Ishikawa (cell line): ENCODE data around the gene HOXA3.

ENCODE experiments used
- CEBPB ChIP-seq: IDR thresholded peaks from 2 replicates; pipeline ENCODE4 v1.6.1; 2012
- CREB1 ChIP-seq: IDR thresholded peaks from 2 replicates; pipeline ENCODE4 v1.6.1; 2012; ENCODE audit warnings: low read depth
- EGR1 ChIP-seq: IDR thresholded peaks from 2 replicates; pipeline ENCODE4 v1.6.1; 2012
- EP300 ChIP-seq: IDR thresholded peaks from 2 replicates; pipeline ENCODE4 v1.6.1; 2012; ENCODE audit warnings: borderline replicate concordance
- FOXM1 ChIP-seq: IDR thresholded peaks from 2 replicates; pipeline ENCODE4 v1.6.1; 2012; ENCODE audit warnings: low read depth, borderline replicate concordance
- NFIC ChIP-seq: IDR thresholded peaks from 2 replicates; pipeline ENCODE4 v1.6.1; 2012
- RAD21 ChIP-seq: IDR thresholded peaks from 2 replicates; pipeline ENCODE4 v1.6.1; 2012; ENCODE audit warnings: low read depth
- TAF1 ChIP-seq: IDR thresholded peaks from 2 replicates; pipeline ENCODE4 v1.6.1; 2012; ENCODE audit warnings: low read depth, mild to moderate bottlenecking
- TCF12 ChIP-seq: IDR thresholded peaks from 2 replicates; pipeline ENCODE4 v1.6.1; 2012; ENCODE audit warnings: low read depth
- TEAD4 ChIP-seq: IDR thresholded peaks from 2 replicates; pipeline ENCODE4 v1.6.1; 2012
- YY1 ChIP-seq: IDR thresholded peaks from 2 replicates; pipeline ENCODE4 v1.6.1; 2012; ENCODE audit warnings: low read depth
- ZBTB7A ChIP-seq: IDR thresholded peaks from 2 replicates; pipeline ENCODE4 v1.6.1; 2012; ENCODE audit warnings: low read depth
- TF ChIP-seq, protein P1 (sequence below): IDR thresholded peaks from 2 replicates; pipeline ENCODE4 v1.6.1; 2012; ENCODE audit warnings: low read depth, mild to moderate bottlenecking
- TF ChIP-seq, protein P2 (sequence below): IDR thresholded peaks from 2 replicates; pipeline ENCODE4 v1.6.1; 2012
- TF ChIP-seq, protein P3 (sequence below): IDR thresholded peaks from 2 replicates; pipeline ENCODE4 v1.6.1; 2012

The HOXA3 gene

DNA sequence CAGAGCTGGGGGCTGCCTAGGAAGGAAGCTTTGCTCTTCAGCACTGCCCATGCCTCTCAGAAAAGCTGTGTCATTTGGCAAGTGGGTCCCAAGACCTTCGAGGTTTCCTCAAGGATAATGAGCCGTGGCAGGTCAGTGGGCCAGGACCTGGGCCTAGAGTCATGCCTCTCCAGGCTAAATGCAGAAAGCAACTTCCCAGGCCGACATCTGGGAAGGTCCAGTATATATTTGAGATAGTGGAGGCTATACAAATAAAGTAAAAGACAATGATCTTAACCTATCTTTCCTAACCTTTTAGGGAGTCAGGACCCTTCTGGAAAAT lies 24.1 kb upstream of the HOXA3 start:
- no peak for TF ChIP-seq TCF12
- no peak for TF ChIP-seq TAF1
- TF ChIP-seq CEBPB: no peak
- TF ChIP-seq FOXM1: no peak
- no peak for TF ChIP-seq RAD21

DNA sequence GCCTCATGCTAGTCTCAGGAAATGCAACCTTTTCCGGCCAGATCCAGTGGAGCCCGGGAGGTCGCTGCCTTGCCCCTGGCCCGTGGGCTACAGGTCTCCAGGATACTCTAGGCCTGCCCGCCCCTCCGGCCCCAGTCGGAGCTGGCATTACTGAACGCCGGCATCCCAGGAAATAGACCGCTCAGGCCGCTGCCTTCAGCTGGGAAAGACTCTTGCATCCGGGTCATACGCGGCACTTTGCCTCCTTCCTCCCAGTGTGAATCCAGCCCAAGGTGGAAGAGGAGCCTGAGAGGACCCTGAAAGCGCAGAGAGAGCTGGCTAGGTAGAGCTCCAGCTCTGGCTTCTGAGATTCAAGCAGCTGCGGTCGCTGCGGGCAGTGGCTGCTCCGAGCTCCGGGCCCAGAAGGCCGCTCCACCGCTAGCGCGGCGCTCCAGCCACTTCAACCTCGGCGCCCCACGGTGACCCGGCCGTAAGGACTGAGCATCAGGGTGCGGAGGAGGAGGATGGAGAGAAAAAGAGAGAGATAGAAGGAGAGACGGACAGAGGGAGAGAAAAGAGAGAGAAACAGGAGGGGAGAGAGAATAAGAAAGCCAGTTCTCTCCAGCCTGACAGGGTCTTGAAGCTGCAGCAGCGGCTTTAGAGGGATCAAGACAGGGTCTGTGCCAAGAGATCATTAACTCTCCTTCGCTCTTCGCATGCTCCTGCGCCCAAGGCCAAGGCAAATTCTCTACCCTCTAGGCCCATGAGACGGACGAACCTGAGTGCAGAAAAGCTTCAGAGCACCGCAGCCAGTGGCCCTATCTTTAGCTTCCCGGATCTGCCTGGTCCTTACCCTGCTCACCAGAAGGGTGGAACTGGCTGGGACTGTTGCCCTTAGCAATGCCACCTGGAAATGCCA lies 23.5 kb upstream of the HOXA3 start:
- TF ChIP-seq EGR1 (no peak), CREB1 (no peak), ZBTB7A (no peak), YY1 (no peak), TAF1 (no peak), FOXM1 (no peak), RAD21 (no peak), TCF12 (no peak), TEAD4 (no peak), CEBPB (no peak), NFIC (no peak), EP300 (no peak)
- TF ChIP-seq, protein P1, sequence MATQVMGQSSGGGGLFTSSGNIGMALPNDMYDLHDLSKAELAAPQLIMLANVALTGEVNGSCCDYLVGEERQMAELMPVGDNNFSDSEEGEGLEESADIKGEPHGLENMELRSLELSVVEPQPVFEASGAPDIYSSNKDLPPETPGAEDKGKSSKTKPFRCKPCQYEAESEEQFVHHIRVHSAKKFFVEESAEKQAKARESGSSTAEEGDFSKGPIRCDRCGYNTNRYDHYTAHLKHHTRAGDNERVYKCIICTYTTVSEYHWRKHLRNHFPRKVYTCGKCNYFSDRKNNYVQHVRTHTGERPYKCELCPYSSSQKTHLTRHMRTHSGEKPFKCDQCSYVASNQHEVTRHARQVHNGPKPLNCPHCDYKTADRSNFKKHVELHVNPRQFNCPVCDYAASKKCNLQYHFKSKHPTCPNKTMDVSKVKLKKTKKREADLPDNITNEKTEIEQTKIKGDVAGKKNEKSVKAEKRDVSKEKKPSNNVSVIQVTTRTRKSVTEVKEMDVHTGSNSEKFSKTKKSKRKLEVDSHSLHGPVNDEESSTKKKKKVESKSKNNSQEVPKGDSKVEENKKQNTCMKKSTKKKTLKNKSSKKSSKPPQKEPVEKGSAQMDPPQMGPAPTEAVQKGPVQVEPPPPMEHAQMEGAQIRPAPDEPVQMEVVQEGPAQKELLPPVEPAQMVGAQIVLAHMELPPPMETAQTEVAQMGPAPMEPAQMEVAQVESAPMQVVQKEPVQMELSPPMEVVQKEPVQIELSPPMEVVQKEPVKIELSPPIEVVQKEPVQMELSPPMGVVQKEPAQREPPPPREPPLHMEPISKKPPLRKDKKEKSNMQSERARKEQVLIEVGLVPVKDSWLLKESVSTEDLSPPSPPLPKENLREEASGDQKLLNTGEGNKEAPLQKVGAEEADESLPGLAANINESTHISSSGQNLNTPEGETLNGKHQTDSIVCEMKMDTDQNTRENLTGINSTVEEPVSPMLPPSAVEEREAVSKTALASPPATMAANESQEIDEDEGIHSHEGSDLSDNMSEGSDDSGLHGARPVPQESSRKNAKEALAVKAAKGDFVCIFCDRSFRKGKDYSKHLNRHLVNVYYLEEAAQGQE: no peak
- TF ChIP-seq, protein P2, sequence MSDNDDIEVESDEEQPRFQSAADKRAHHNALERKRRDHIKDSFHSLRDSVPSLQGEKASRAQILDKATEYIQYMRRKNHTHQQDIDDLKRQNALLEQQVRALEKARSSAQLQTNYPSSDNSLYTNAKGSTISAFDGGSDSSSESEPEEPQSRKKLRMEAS: no peak
- TF ChIP-seq, protein P3, sequence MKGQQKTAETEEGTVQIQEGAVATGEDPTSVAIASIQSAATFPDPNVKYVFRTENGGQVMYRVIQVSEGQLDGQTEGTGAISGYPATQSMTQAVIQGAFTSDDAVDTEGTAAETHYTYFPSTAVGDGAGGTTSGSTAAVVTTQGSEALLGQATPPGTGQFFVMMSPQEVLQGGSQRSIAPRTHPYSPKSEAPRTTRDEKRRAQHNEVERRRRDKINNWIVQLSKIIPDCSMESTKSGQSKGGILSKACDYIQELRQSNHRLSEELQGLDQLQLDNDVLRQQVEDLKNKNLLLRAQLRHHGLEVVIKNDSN: no peak

DNA sequence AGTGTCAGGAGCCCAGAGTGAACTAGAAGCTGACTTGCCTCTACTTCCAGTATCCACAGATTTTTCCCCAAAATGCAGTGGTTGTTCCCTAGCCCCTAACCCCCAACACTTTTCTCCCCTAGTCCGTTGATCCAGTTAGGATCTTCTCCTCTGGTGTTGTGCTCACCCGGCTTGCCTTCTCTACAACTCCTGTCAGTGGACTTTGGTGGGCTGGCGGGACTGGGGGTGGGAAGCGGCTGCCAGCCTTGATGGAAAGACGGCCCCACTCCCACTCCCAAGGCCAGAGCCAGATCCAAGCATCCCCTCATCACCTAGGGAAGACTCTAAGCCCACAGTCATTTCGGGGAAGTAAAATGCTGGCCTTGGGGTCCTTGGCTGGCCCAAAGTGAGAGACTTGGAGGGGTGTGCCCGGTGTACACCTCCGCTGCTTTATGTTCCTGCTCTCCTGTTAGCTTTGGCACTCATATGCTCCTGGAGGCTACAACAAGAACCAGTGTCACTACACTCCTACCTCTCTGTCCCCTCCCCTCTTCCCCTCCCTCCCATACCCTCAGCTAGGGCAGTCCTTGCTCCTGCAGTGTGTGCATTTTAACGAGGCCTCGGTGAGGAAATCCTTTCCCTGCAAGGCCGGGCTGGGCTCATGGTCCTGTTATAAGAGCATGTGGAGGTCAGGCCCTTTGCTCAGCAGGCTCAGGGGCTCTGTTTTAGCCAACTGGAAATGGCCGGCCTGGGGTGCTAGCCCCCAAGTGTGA lies 22.7 kb upstream of the HOXA3 start:
- TF ChIP-seq, protein P3: no peak
- TF ChIP-seq TAF1 (no peak), RAD21 (no peak), TCF12 (no peak)

DNA sequence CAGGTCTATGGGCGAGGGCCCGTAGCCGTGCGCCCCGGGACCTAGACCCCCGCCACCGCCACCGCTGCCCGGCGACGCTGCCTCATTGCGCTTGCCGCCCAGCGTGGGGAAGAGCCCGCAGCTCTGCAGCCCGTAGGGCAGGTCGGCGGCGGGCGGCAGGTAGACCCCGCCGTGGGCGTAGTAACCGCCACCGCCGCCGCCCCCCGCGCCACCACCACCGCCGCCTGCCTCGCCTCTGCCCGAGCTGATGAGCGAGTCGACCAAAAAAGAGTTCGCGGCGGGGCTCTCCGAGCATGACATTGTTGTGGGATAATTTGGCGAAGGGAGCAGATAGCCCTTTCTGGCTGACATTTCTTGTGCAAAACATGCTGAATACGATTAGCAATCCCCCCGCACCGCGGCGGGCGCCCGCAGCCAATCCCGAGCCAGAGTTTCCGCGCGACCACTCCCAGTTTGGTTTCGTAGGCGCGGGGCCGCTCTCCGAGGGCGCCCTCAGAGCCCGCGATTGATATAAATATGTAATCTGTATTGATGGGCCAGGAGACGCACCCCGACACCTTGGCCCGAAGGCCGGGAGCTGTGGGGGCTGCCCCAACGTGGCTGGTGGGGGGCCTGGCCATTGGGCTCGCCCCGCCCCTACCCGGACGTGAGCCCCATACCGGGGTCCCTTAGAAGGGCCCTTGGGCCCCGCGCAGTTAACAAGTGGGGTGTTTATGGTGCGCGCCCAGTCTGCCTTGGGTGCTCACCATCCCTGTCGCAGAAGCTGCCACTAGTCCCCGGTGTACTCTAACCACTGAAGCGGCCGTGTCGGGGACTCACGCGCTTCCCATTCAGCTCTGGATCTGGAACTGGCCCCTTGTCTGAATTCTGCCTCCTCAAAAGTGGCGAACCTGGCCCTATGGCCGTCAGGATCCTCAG lies 21.8 kb upstream of the HOXA3 start, which contains the start of gene HOXA10:
Gene HOXA10, minus strand, starts transcription at position 365 of the 918 bp plus-strand sequence. Its CDS starts 14 bp downstream, at position 351.
- TF ChIP-seq EGR1 (no peak), ZBTB7A (peak; percentile 13; the same call in 1 of the 2 replicates), YY1 (no peak)
- TF ChIP-seq, protein P3: no peak

DNA sequence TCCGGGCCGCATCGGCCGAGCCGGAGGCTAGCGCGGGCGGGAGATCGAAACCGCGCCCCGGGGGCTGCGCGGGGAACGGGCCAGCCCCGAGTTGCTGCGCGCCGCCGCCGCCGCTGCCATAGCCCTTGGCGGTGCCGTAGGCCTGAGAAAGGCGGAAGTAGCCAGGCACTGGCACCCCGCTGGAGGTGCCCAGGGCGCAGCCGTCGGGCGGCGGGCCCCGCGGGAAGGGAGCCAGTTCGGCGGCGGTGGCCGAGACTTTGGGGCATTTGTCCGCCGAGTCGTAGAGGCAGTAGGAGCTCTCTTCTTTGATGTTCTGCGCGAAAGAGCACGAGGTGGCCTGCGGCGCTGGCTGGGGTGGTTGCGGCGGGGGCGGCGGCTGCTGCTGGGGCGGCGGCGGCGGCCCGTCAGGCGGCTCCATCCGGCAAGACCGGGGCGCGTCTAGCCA lies 21.1 kb upstream of the HOXA3 start:
- TF ChIP-seq CREB1 (no peak), EP300 (peak; percentile 35), TCF12 (no peak), FOXM1 (no peak), ZBTB7A (no peak), NFIC (peak; percentile 50), CEBPB (no peak), EGR1 (no peak; the same call in 1 of the 2 replicates), RAD21 (no peak), TEAD4 (no peak), TAF1 (peak; percentile 62; the same call in 1 of the 2 replicates), YY1 (peak; percentile 58; the same call in 1 of the 2 replicates)
- TF ChIP-seq, protein P1: no peak
- TF ChIP-seq, protein P2: peak; percentile 71
- TF ChIP-seq, protein P3: no peak; the same call in 1 of the 2 replicates
